Body of pancreas (tissue), 4 donors: ENCODE results near the gene BNIPL. TPM values are rescaled to one million over a fixed set of nuclear protein-coding genes. Genes with fewer than 3 reads are reported as not detected.
A peak's percentile ranks its signal among the peaks of the same experiment; 100 is the strongest.

Experiments used
- ATAC-seq: fragments of 150-250 bp; one replicate; pipeline ENCODE4 v1.9.1; 2016
- DNase-seq, 4 donors: peaks; one replicate each; pipeline ENCODE4 v3.0.0-alpha.2; 2019
- H3K27ac ChIP-seq, 4 donors: fragments of 200-600 bp; sonication (generic); 1 replicate in 3 of 4; 2 replicates in 1 of 4; pipeline versions ENCODE4 v1.5.1 to v1.6.1; 2016 to 2019; ENCODE audit warnings: mild to moderate bottlenecking in 1 of 4, mixed read lengths in 1 of 4, moderate library complexity in 1 of 4
- H3K27me3 ChIP-seq, 2 donors: fragments of 200-600 bp; sonication (generic); one replicate each; pipeline ENCODE4 v1.6.0; 2016; ENCODE audit warnings: mild to moderate bottlenecking in 1 of 2
- H3K36me3 ChIP-seq, 2 donors: fragments of 200-600 bp; sonication (generic); replicated peaks in 1 of 2; 2 replicates each; pipeline ENCODE4 v1.5.1; 2016; ENCODE audit warnings: low read depth in 2 of 2; ENCODE audit not compliant: insufficient read depth in 1 of 2
- H3K4me1 ChIP-seq: fragments of 200-600 bp; sonication (generic); one replicate; pipeline ENCODE4 v1.6.0; 2016
- H3K4me3 ChIP-seq, 2 donors: fragments of 200-600 bp; sonication (generic); 1 replicate in 1 of 2; 2 replicates in 1 of 2; pipeline ENCODE4 v1.5.1; 2016 to 2019
- H3K9me3 ChIP-seq, 3 donors: fragments of 200-600 bp; sonication (generic); 1 replicate in 2 of 3; 2 replicates in 1 of 3; pipeline ENCODE4 v1.5.1; 2016
- CTCF ChIP-seq, 7 experiments: fragments of 450-650 bp in 4 of 7; fragments of 200-600 bp in 3 of 7; sonication (generic) in 3 of 7; IDR thresholded peaks; one replicate each; pipeline ENCODE4 v1.5.1; 2016 to 2019; ENCODE audit warnings: antibody characterized with exemption in 7 of 7
- POLR2A ChIP-seq, 3 donors: fragments of 450-650 bp; IDR thresholded peaks; one replicate each; pipeline ENCODE4 v1.6.1; 2016; ENCODE audit warnings: antibody characterized with exemption in 3 of 3, mild to moderate bottlenecking in 2 of 3
- WGBS, 2 donors: methylation state at CpG; one replicate each; pipeline ENCODE4 v1.1.5; 2017; 5-methylcytosine and 5-hydroxymethylcytosine counted together
- intact Hi-C: fragments of 100-400 bp; cut with DNase I; formaldehyde crosslinking; loops from one replicate; pipeline ENCODE4 v1.15.1; 2023
- total RNA-seq, 2 donors: library from RNA; depleted of rRNA; stranded (reverse); fragments of >200 nt; gene quantifications; one replicate each; pipeline ENCODE4 v1.1.0, GENCODE V29; 2016

The BNIPL gene
- total RNA-seq, 2 donors from 2014 or later = 0.26 TPM; not detected in 1

GRCh38 chr1:151048645-151049032, 12.3 kb downstream of the BNIPL start:
- Histone ChIP-seq H3K9me3 (no peaks in the 10 kb centered on the region), H3K27ac (peak overlapping the region; percentile 63 to 79 (median 72)), H3K27me3 (no peaks in the 10 kb centered on the region), H3K36me3 (peaks cover 0 to 6% of the 10 kb centered on the region in 2 donors), H3K4me3 (peak overlapping the region in 1 of 2 donors; percentile 35), H3K4me1 (peaks cover 13% of the 10 kb centered on the region)
- ATAC-seq = no peak
- no peak for TF ChIP-seq POLR2A (IDR thresholded peaks at IDR 0.05)
- TF ChIP-seq CTCF (IDR thresholded peaks at IDR 0.05) = peak in 3 of 7 experiments; percentile 20 to 61 (median 22)
- DNase-seq = no peak
- 15% methylated on average over 3 of the region's 3 CpGs; no CpG with 5 or more reads in 1 of the 2 donors for WGBS, 2 donors
- intact Hi-C loops = no loop called here

GRCh38 chr1:151049458-151049857, 13.1 kb downstream of the BNIPL start:
- Histone ChIP-seq H3K4me1 (peaks cover 13% of the 10 kb centered on the region), H3K4me3 (no peak overlapping the region), H3K27me3 (no peaks in the 10 kb centered on the region), H3K9me3 (no peaks in the 10 kb centered on the region), H3K36me3 (peaks cover 0 to 11% of the 10 kb centered on the region in 2 donors), H3K27ac (no peak overlapping the region)
- ATAC-seq (no peak), DNase-seq (no peak)
- WGBS, 2 donors = 69 to 83% methylated on average over 3 to 5 of the region's 5 CpGs
- intact Hi-C loops = no loop called here
- TF ChIP-seq CTCF (IDR thresholded peaks at IDR 0.05) (no peak), POLR2A (IDR thresholded peaks at IDR 0.05) (no peak)

- 76 to 83% methylated on average over 2 of the region's 2 CpGs for WGBS, 2 donors
- DNase-seq (no peak), ATAC-seq (no peak)
- Histone ChIP-seq H3K27ac (no peak overlapping the region), H3K27me3 (no peaks in the 10 kb centered on the region), H3K9me3 (no peaks in the 10 kb centered on the region), H3K36me3 (peaks cover 0 to 14% of the 10 kb centered on the region in 2 donors), H3K4me3 (no peak overlapping the region), H3K4me1 (peaks cover 13% of the 10 kb centered on the region)
- TF ChIP-seq POLR2A (IDR thresholded peaks at IDR 0.05) = no peak
- no peak for TF ChIP-seq CTCF (IDR thresholded peaks at IDR 0.05)
- intact Hi-C loops = no loop called here
Observed at GRCh38 chr1:151050051-151050688, 13.8 kb downstream of the BNIPL start.

GRCh38 chr1:151051356-151052009, 15.1 kb downstream of the BNIPL start:
- peaks cover 0 to 18% of the 10 kb centered on the region in 2 donors for H3K36me3 ChIP-seq
- no peaks in the 10 kb centered on the region for H3K27me3 ChIP-seq
- no peak overlapping the region for H3K27ac ChIP-seq
- H3K4me1 ChIP-seq = peaks cover 20% of the 10 kb centered on the region
- intact Hi-C loops = no loop called here
- no peak for DNase-seq
- no peaks in the 10 kb centered on the region for H3K9me3 ChIP-seq
- no peak overlapping the region for H3K4me3 ChIP-seq
- ATAC-seq = no peak
- WGBS, 2 donors = 82 to 89% methylated on average over 2 of the region's 2 CpGs
- TF ChIP-seq CTCF (IDR thresholded peaks at IDR 0.05) = no peak
- no peak for TF ChIP-seq POLR2A (IDR thresholded peaks at IDR 0.05)
